ENCODE data around the gene PPP4R1. TPM values are rescaled to one million over a fixed set of nuclear protein-coding genes. Genes with fewer than 3 reads are reported as not detected.

PPP4R1 gene
- total RNA-seq, 2 donors from 2014 or later = 52.5 to 77.5 TPM

GRCh38 chr18:9539283-9539682, 75.1 kb downstream of the PPP4R1 start:
- H3K27ac ChIP-seq = no peak overlapping the region
- H3K36me3 ChIP-seq = peaks cover 5% of the 10 kb centered on the region
- H3K4me3 ChIP-seq = no peak overlapping the region
- intact Hi-C loops (cut with DNase I) = no loop called here
- DNase-seq = no peak
- no peaks in the 10 kb centered on the region for H3K4me1 ChIP-seq
- no peak for TF ChIP-seq CTCF (IDR thresholded peaks at IDR 0.05)
- H3K27me3 ChIP-seq = no peaks in the 10 kb centered on the region
- no peak overlapping the region for H3K9ac ChIP-seq (ENCODE audit: low read depth in 2 of 2, low read length in 2 of 2)
- H3K9me3 ChIP-seq = no peaks in the 10 kb centered on the region

GRCh38 chr18:9537677-9538076, 76.7 kb downstream of the PPP4R1 start:
- no peak for TF ChIP-seq CTCF (IDR thresholded peaks at IDR 0.05)
- intact Hi-C loops (cut with DNase I) = no loop called here
- no peak for DNase-seq

DNA sequence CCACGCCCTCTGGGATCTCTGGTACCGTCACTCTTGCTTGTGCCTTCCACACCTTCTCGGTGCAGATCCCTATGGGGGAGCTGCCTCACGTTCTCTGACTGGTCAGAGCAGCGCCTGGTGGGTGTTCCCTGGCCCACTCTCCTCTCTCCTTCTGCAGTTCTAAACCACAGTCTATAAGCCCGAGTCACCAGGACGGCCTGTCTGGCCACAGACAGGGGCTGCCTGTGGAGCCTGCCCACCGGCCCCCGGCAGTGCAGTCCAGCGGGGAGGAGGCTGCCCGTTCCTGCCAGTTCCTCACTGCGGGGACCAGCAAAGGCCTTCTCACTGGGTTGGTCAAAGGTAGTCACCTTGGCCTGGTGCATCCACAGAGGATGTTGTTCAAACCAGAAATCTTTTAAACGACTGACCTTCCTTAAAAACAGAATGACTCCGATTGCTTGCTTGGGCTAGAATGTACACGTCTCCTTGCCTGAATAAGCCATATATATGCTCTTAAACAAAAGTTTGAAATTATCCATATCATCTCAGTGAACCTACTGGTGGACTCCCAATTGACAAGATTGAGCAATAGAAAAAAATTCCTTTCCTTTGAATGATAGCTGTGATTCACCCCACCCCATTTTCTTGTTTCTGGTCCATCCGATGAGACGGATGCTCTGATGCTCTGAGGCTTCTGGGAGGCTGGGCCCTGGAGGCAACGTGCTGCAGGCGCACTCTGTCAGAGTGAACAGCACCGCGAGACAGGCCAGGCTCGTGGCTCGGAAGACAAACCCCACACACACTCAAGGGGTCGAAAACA, 77.8 kb downstream of the PPP4R1 start:
- H3K9me3 ChIP-seq = no peaks in the 10 kb centered on the region
- DNase-seq = no peak
- TF ChIP-seq CTCF (IDR thresholded peaks at IDR 0.05) = no peak

More at GRCh38 chr18:9537677-9538076, 76.7 kb downstream of the PPP4R1 start:
- Histone ChIP-seq H3K9ac (ENCODE audit: low read depth in 2 of 2, low read length in 2 of 2) (no peak overlapping the region), H3K9me3 (no peaks in the 10 kb centered on the region), H3K27me3 (no peaks in the 10 kb centered on the region), H3K27ac (no peak overlapping the region), H3K36me3 (peaks cover 5% of the 10 kb centered on the region), H3K4me3 (no peak overlapping the region), H3K4me1 (no peaks in the 10 kb centered on the region)

GRCh38 chr18:9535430-9535991, 78.8 kb downstream of the PPP4R1 start:
- Histone ChIP-seq H3K36me3 (peaks cover 5% of the 10 kb centered on the region), H3K4me3 (no peak overlapping the region), H3K4me1 (no peaks in the 10 kb centered on the region), H3K9me3 (no peaks in the 10 kb centered on the region), H3K9ac (ENCODE audit: low read depth in 2 of 2, low read length in 2 of 2) (no peak overlapping the region), H3K27ac (no peak overlapping the region), H3K27me3 (no peaks in the 10 kb centered on the region)
- no peak for DNase-seq
- no peak for TF ChIP-seq CTCF (IDR thresholded peaks at IDR 0.05)
- intact Hi-C loops (cut with DNase I) = no loop called here

More for the DNA sequence above, 77.8 kb downstream of the PPP4R1 start:
- intact Hi-C loops (cut with DNase I) = no loop called here
- Histone ChIP-seq H3K9ac (ENCODE audit: low read depth in 2 of 2, low read length in 2 of 2) (no peak overlapping the region), H3K4me3 (no peak overlapping the region), H3K36me3 (peaks cover 5% of the 10 kb centered on the region), H3K4me1 (no peaks in the 10 kb centered on the region), H3K27ac (no peak overlapping the region), H3K27me3 (no peaks in the 10 kb centered on the region)

GRCh38 chr18:9534844-9535243, 79.5 kb downstream of the PPP4R1 start:
- Histone ChIP-seq H3K4me3 (no peak overlapping the region), H3K27me3 (no peaks in the 10 kb centered on the region), H3K4me1 (no peaks in the 10 kb centered on the region), H3K9me3 (no peaks in the 10 kb centered on the region), H3K27ac (no peak overlapping the region), H3K36me3 (peaks cover 5% of the 10 kb centered on the region), H3K9ac (ENCODE audit: low read depth in 2 of 2, low read length in 2 of 2) (no peak overlapping the region)
- no peak for DNase-seq
- no peak for TF ChIP-seq CTCF (IDR thresholded peaks at IDR 0.05)
- intact Hi-C loops (cut with DNase I) = no loop called here

Data from colonic mucosa (tissue), 4 donors.